Measurements from ENCODE around the gene TDRD7.

Gene TDRD7

GRCh38 chr9:97518909-97519307 is 107.0 kb downstream of the TDRD7 start:
- DNase-seq (ENCODE audit: insufficient read length, low spot score) (no peak), FAIRE-seq (no peak)

DNA sequence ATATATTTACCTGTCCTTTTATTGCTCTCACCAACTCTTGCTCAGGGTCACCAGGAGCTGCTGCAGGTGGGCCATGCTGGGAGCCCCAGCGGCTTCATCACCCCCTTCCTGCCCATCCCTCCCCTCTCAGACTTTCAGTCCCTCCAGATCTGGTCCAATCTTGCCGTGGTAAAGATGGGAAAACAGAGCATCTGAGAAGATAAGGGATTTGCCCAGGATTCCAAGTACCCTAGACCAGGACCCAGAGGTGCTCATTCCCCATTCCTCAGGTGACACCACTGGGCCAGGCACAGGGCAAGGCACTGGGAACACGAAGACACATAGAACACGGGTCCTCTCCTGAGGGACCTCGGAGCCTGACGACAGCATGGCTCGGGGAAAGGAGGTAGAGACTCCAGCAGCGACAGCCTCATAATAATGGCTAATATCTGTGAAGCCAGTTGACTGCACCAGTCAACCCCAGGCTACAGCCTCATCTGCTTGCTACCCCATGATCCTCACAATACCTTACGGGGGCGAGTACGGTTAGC is 107.6 kb downstream of the TDRD7 start:
- FAIRE-seq (no peak), DNase-seq (ENCODE audit: insufficient read length, low spot score) (no peak)

DNA sequence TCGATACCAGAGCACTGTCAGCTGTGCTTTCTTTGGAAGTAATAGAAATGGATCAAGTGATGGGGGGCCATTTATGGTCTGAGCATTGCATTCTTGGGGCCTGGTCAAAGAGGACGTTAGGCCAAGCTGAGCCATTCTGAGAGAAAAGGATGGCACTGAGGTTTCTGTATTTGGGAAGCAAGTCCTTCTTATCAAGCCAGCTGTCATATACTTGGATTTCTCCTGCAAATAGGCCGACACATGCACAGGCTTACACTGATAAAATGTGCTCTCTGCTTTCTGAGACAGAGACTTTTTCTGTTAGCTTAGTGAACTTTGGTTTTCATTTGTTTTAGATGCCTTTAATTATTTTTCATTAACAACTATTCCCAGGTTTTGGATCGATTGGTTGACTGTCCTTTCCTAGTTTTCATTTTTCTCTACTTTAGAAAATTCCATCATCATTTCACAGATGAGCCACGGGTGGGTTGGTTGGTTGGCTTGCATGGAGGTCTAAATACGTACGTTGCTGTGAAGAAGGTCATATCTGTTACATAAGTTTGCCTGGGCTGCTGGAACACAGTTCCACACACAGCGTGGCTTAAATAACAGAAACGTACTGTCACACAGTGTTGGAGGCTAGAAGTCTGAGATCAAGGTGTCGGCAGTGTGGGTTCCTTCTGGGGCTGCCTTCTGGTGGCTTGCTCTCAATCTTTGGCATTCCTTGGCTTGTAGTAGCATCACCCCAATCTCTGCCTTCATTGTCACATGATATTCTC is 109.9 kb downstream of the TDRD7 start:
- DNase-seq (ENCODE audit: insufficient read length, low spot score) (no peak), FAIRE-seq (no peak)

DNA sequence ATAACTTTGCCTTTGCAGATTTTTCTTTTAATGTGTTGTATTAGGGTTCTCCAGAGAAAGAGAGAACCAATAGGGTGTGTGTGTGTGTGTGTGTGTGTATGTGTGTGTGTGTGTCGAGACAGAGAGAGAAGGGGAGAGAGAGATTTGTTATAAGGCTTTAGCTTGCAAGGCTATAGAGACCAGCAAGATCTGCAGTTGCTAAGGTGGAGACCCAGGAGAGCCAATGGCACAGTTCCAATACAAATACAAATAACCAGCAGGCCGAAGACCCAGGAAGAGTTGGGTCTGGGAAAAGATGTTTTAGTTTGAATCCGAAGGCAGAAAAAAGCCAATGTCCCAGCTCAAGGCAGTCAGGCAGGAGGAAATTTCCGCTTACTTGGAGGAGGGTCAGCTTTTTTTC is 112.5 kb downstream of the TDRD7 start:
- FAIRE-seq, result no peak

DNA sequence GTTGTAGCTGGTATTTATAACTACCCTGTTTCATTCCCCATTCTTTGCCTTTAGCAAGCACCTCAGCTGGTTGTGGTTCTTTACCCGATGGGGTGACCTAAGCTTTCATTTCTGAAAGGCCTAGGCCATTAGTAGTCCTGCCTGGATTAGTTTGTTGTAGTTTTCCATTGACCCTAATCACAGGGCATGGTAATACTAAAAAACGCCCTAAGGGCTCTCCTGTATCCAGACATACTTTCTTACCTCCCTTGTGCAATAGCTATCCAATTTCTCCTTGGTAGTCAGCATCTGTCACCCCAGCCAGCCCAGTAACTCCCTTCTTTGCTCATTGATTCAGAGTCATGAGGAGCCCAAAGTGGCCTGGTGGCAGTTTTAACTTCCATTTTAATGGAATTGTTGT is 113.6 kb downstream of the TDRD7 start:
- FAIRE-seq, result no peak
- DNase-seq (ENCODE audit: insufficient read length, low spot score), result no peak

More for the DNA sequence above, 112.5 kb downstream of the TDRD7 start:
- no peak for DNase-seq (ENCODE audit: insufficient read length, low spot score)

- DNase-seq (ENCODE audit: insufficient read length, low spot score) (no peak), FAIRE-seq (no peak)
Observed at GRCh38 chr9:97526895-97527575, 115.1 kb downstream of the TDRD7 start.

DNA sequence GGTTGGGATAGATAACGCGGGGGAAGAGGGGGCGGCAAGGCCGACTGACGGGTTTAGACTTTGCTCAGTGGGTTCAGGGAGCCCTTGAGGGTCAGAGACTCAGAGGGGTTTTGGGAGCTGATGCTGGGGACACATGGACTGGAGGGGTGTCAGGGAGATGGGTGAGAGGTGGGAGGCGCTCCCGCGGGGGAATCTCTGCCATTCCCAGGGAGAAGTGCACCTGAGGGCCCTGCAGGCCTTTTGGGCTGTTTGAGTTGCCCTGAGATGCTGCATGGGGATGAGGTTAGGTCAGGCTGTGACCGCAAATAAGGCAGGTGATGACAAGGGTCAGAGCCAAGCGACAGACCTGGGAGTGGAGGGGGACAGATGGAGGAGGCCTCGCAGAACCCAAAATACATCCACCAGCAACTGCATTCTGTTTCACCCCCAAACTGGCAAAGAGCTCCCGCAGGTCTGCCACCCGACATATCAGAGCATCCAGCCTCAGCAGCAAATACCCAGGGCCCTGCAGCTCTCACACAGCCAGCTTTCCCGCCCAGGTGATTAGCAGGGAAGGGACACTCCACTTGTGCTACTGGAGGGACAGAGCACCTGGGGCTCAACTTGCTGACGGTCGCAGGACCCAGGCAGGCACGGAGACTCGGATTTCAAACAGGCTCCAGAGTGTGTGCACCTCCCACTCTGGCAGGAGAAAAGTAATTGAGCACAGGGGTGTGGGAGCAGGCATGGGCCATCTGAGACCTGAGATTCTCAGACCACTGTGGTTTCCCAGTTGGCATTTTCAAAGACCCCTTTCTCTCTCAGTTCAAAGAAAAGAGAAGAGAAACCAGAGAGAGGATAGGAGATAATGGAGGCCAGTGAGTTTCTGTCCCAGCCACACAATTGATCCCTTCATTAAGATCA is 116.0 kb downstream of the TDRD7 start:
- FAIRE-seq, result no peak

GRCh38 chr9:97528529-97529230 is 116.8 kb downstream of the TDRD7 start:
- no peak for DNase-seq (ENCODE audit: insufficient read length, low spot score)
- no peak for FAIRE-seq

More for the DNA sequence above, 116.0 kb downstream of the TDRD7 start:
- no peak for DNase-seq (ENCODE audit: insufficient read length, low spot score)

- FAIRE-seq (peak; percentile 72), DNase-seq (ENCODE audit: insufficient read length, low spot score) (peak; percentile 36)
Observed at GRCh38 chr9:97529363-97530076, 117.6 kb downstream of the TDRD7 start.

DNA sequence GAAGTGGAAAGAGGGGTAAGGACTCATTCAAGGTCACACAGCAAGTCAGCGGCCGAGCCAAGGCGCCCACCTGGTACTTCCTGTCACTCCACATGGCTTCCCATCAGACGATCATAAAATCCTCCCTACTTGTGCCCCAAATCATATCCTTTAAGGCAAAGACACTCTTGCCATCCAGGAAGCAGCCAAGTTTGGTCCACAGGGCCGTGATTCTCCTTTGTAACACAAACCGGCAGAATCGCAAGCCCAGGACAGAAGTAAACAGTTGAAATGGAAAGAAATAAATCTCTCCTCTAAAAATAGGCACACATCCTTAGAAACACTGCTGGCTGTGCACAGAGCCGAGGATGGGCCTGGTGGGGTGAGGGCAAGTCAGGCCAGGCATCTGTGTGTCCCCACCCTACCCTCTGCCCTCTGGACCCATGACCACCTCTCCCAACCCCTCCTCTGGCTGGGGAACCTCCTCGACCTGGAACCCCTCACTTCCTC is 120.0 kb downstream of the TDRD7 start:
- no peak for FAIRE-seq
- no peak for DNase-seq (ENCODE audit: insufficient read length, low spot score)

- DNase-seq (ENCODE audit: insufficient read length, low spot score) (no peak), FAIRE-seq (no peak)
Observed at GRCh38 chr9:97534185-97534584, 122.3 kb downstream of the TDRD7 start.

DNA sequence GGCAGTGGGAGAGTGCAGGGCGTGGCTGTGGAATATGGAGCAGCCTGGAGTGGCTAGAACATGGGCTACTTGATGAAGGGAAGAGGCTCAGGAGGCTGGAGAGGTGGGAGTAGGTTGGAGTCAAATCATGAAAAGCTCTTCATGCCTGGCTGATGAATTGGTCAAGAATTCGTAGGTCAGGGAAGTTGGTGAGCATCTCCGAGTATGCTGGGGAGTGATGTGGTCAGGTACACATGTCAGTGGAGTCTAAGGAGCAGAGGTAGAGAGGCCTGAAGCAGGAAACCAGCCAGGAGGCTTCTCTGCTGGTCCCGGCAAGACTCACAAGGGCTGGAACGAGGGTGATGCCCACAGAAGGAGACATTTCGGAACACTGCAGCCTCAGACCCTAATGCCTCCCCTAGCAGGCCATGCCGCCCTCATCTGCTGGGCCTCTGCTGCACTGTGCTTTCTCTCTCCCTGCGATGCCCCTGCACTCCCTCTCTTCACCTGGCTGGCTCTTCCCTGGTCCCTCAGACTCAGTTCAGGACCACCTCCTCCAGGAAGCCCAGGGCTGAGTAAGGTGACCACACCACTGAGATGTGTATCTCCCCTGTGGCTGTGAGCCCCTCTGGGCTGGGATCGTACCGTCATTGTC is 123.2 kb downstream of the TDRD7 start:
- no peak for FAIRE-seq
- DNase-seq (ENCODE audit: insufficient read length, low spot score), result no peak

GRCh38 chr9:97535771-97536170 is 123.9 kb downstream of the TDRD7 start:
- DNase-seq (ENCODE audit: insufficient read length, low spot score) (no peak), FAIRE-seq (no peak)

DNA sequence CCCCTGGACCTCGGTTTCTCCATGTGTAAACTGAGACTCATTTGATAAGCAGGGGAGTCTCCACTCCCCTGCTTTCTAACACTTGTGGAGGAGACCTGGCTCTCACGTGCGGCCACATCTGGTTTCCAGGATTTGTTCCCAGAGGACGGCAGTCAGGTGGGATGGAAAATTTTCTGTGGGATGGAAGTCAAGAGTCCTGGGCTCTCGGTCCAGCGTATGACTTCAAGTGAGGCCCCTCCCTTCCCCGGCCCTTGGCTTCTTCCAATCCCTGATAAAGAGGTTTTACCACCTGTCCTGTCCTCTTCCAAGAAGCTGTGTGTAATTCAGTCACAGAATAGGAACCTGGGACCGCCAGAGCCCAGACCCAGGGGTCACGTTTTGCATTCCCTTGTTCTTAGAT is 124.6 kb downstream of the TDRD7 start:
- no peak for FAIRE-seq
- no peak for DNase-seq (ENCODE audit: insufficient read length, low spot score)

DNA sequence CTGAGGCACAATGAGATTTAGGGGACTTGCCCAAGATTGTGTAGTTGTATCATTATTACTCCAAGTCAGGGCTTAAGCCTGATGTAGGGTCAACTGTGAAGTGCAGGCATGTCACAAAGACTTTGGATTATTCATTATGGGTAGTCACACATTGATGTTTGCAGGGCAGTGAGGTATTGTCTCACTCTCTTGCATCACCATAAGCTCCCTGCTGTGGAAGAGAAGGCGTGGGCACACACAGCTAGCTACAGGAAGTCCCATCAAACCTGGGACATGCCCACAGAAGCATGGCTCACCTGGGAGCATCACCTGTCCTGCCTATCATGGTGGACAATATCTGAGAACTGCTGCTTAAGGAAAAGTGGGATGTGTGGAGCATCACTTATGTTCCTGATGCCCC is 131.7 kb downstream of the TDRD7 start:
- no peak for DNase-seq (ENCODE audit: insufficient read length, low spot score)
- no peak for FAIRE-seq

DNA sequence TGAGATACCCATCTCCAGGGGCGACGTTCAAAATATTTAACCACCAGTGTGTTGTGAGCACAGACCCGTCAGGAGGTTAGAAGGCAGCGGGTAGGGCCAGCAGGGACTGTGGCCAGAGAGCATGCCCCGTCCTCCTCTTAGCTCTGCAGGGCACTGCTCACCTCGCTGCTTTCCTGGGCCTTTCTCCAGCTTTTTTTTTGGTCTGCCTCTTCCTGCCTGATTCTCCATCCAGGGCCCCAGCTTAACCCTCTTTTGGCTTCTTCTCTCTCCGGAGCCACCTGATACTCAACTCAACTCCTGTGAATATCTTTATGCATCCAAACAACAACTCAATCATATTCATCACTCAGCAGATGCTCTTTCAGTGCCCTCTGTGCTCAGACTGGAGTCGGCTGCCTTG is 133.6 kb downstream of the TDRD7 start:
- no peak for FAIRE-seq

More for the DNA sequence above, 133.6 kb downstream of the TDRD7 start:
- no peak for DNase-seq (ENCODE audit: insufficient read length, low spot score)
